Caco-2 (cell line): ENCODE results near the gene ANKMY1. TPM values are rescaled to one million over a fixed set of nuclear protein-coding genes. Genes with fewer than 3 reads are reported as not detected.

Source experiments
- BruUV-seq: library from RNA; stranded (reverse); fragments of 400-500 nt; replicated peaks from 2 replicates; lab custom pipeline; 2021; lab: Mats Ljungman, UMichigan
- CTCF ChIA-PET: fragments of 300-600 bp; sonication (Branson Sonifier 250); formaldehyde crosslinking; loops from one replicate; lab custom pipeline; 2022; ENCODE audit warnings: antibody characterized with exemption; lab: Charles Lee
- POLR2A ChIA-PET: fragments of 300-600 bp; sonication (Branson Sonifier 250); formaldehyde crosslinking; loops from one replicate; lab custom pipeline; 2022; ENCODE audit warnings: antibody characterized with exemption; lab: Charles Lee
- DNase-seq, 2 experiments: peaks; one replicate each; pipeline versions ENCODE4 v3.0.0 to v3.0.0-alpha.2; 2020 to 2022
- H3K27me3 ChIP-seq: replicated peaks from 2 replicates; pipeline ENCODE4 v1.6.0; 2011; ENCODE audit warnings: low read length; ENCODE audit not compliant: control insufficient read depth, insufficient read depth
- H3K36me3 ChIP-seq: 2 replicates; pipeline ENCODE4 v1.5.1; 2011; ENCODE audit warnings: low read length; ENCODE audit not compliant: control insufficient read depth, insufficient read depth
- H3K4me1 ChIP-seq: fragments of 250-450 bp; sonication (Bioruptor Pico); 2 replicates; pipeline ENCODE4 v1.5.1; 2020; ENCODE audit warnings: mild to moderate bottlenecking
- H3K4me3 ChIP-seq: 2 replicates; pipeline ENCODE4 v1.5.1; 2011; ENCODE audit warnings: low read depth, mild to moderate bottlenecking, control low read depth, low read length
- H3K9me3 ChIP-seq: fragments of 250-450 bp; sonication (Bioruptor Pico); 2 replicates; pipeline ENCODE4 v1.5.1; 2020; ENCODE audit warnings: mild to moderate bottlenecking, moderate library complexity
- H3K27ac Mint-ChIP-seq: one replicate; pipeline ENCODE4 v1.8.0; 2022; ENCODE audit warnings: mixed read lengths; ENCODE audit not compliant: unreplicated experiment
- H3K27me3 Mint-ChIP-seq: one replicate; pipeline ENCODE4 v1.8.0; 2022; ENCODE audit warnings: mixed read lengths; ENCODE audit not compliant: insufficient read depth, unreplicated experiment
- H3K36me3 Mint-ChIP-seq: one replicate; pipeline ENCODE4 v1.8.0; 2022; ENCODE audit warnings: mild to moderate bottlenecking, mixed read lengths; ENCODE audit not compliant: insufficient read depth, unreplicated experiment
- H3K4me1 Mint-ChIP-seq: one replicate; pipeline ENCODE4 v1.8.0; 2022; ENCODE audit warnings: low read depth, mixed read lengths; ENCODE audit not compliant: unreplicated experiment
- H3K4me3 Mint-ChIP-seq: one replicate; pipeline ENCODE4 v1.8.0; 2022; ENCODE audit warnings: mild to moderate bottlenecking, moderate library complexity, mixed read lengths; ENCODE audit not compliant: unreplicated experiment
- H3K9me3 Mint-ChIP-seq: one replicate; pipeline ENCODE4 v1.8.0; 2022; ENCODE audit warnings: mixed read lengths; ENCODE audit not compliant: unreplicated experiment
- intact Hi-C: fragments of 100-400 bp; cut with micrococcal nuclease; formaldehyde crosslinking; loops from one replicate; pipeline ENCODE4 v1.10.0; 2022; ENCODE audit not compliant: unreplicated experiment
- total RNA-seq: library from RNA; stranded (reverse); gene quantifications from 2 replicates; pipeline ENCODE4 v1.2.3, GENCODE V29; 2022
- TF ChIP-seq, protein P1 (sequence below), 2 experiments: fragments of 200-600 bp in 1 of 2; IDR thresholded peaks; 1 replicate in 1 of 2; 2 replicates in 1 of 2; pipeline versions ENCODE4 v1.5.1 to v1.8.0; 2011 to 2022; ENCODE audit warnings: antibody characterized with exemption in 1 of 2, control low read depth in 1 of 2, inconsistent platforms in 1 of 2, low read depth in 1 of 2, low read length in 1 of 2, mild to moderate bottlenecking in 1 of 2, moderate library complexity in 1 of 2; ENCODE audit not compliant: insufficient read depth in 1 of 2, severe bottlenecking in 1 of 2, unreplicated experiment in 1 of 2

The ANKMY1 gene
- total RNA-seq, 1 experiment from 2014 or later: 12.2 TPM

DNA sequence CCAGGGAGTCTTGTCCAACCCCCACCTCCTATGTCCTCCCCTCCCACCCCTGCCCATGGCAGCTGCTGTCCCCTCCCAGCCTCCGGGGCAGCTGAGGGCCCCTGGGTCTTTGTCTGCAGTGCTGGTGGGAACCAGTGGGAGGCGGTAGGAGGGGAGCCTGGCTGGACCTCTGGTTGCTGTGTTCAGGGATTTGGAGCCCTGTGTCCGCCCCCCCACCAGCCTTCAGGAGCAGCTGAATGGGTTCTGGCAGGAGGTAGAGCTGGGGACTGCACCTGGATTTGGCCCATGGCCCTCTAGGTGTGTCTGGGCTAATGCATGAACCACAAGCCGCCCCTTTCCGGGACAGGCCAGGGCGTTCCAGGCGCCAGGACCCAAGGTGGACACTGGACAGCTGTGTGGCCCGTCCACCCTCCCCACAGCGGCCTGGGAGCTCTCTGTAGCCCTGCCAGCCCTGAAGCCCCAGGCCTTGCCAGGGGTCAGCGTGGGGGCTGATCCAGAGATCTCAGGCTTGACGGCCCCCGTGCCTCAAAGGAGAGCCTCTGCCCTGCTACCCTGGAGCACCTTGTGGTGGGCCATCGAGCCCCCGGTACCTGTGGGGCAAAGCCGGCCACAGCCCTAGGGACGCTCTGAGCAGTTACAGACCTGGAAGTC lies 96.9 kb downstream of the ANKMY1 start:
- BruUV-seq: no TSS peak
- H3K9me3 Mint-ChIP-seq: no peaks in the 10 kb centered on the region
- ChIA-PET POLR2A (no interaction called here), CTCF (interaction anchor here (0.6 kb wide), 1 partner anchor 36 kb away, joined by 4 read pairs; no protein-coding TSS in a partner anchor)
- H3K4me1 Mint-ChIP-seq: no peaks in the 10 kb centered on the region
- Histone ChIP-seq H3K27me3 (no peaks in the 10 kb centered on the region), H3K36me3 (no peaks in the 10 kb centered on the region; the same call in none of the 2 replicates), H3K4me3 (no peak overlapping the region), H3K9me3 (no peaks in the 10 kb centered on the region), H3K4me1 (peaks cover 29% of the 10 kb centered on the region)
- intact Hi-C loops: no loop called here
- DNase-seq: no peak
- H3K27me3 Mint-ChIP-seq: no peaks in the 10 kb centered on the region
- TF ChIP-seq, protein P1, sequence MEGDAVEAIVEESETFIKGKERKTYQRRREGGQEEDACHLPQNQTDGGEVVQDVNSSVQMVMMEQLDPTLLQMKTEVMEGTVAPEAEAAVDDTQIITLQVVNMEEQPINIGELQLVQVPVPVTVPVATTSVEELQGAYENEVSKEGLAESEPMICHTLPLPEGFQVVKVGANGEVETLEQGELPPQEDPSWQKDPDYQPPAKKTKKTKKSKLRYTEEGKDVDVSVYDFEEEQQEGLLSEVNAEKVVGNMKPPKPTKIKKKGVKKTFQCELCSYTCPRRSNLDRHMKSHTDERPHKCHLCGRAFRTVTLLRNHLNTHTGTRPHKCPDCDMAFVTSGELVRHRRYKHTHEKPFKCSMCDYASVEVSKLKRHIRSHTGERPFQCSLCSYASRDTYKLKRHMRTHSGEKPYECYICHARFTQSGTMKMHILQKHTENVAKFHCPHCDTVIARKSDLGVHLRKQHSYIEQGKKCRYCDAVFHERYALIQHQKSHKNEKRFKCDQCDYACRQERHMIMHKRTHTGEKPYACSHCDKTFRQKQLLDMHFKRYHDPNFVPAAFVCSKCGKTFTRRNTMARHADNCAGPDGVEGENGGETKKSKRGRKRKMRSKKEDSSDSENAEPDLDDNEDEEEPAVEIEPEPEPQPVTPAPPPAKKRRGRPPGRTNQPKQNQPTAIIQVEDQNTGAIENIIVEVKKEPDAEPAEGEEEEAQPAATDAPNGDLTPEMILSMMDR (IDR thresholded peaks at IDR 0.05; ENCODE audit: insufficient read depth in 1 of 2, low read depth in 1 of 2, low read length in 1 of 2, severe bottlenecking in 1 of 2, unreplicated experiment in 1 of 2): no peak
- no peak overlapping the region for H3K27ac Mint-ChIP-seq
- no peak overlapping the region for H3K4me3 Mint-ChIP-seq
- peaks cover 6% of the 10 kb centered on the region for H3K36me3 Mint-ChIP-seq

DNA sequence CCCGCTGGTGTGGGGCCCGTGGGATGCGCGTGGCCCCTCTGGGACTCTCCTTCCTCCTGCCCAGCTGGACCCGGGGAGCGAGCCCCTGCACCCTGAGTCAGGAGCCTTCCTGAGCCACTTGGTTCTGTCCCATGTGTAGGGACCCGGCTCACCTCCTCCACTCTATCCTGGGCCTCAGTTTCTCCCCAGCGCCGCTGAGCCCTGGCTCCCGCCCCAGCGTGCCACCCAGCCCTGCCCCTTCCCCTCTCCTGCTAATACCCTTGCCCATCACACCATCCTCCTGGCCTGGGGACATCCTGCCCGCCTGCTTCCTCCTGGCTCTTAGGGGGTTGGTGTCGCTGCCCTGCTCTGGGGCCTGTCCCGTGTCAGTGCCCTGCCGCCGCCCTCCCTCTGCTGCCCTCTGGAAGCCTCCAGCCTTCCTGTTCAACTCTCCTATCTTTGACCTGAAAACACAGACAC lies 97.5 kb downstream of the ANKMY1 start:
- no peaks in the 10 kb centered on the region for H3K4me1 Mint-ChIP-seq
- TF ChIP-seq, protein P1 (IDR thresholded peaks at IDR 0.05; ENCODE audit: insufficient read depth in 1 of 2, low read depth in 1 of 2, low read length in 1 of 2, severe bottlenecking in 1 of 2, unreplicated experiment in 1 of 2): no peak
- Histone ChIP-seq H3K4me3 (no peak overlapping the region), H3K9me3 (no peaks in the 10 kb centered on the region), H3K4me1 (peaks cover 32% of the 10 kb centered on the region), H3K27me3 (no peaks in the 10 kb centered on the region), H3K36me3 (no peaks in the 10 kb centered on the region; the same call in none of the 2 replicates)
- DNase-seq: no peak
- H3K4me3 Mint-ChIP-seq: no peak overlapping the region
- POLR2A ChIA-PET: no interaction called here
- H3K9me3 Mint-ChIP-seq: no peaks in the 10 kb centered on the region
- peaks cover 6% of the 10 kb centered on the region for H3K36me3 Mint-ChIP-seq
- no peaks in the 10 kb centered on the region for H3K27me3 Mint-ChIP-seq
- intact Hi-C loops: no loop called here
- BruUV-seq: no TSS peak
- CTCF ChIA-PET: no interaction called here
- H3K27ac Mint-ChIP-seq: no peak overlapping the region

DNA sequence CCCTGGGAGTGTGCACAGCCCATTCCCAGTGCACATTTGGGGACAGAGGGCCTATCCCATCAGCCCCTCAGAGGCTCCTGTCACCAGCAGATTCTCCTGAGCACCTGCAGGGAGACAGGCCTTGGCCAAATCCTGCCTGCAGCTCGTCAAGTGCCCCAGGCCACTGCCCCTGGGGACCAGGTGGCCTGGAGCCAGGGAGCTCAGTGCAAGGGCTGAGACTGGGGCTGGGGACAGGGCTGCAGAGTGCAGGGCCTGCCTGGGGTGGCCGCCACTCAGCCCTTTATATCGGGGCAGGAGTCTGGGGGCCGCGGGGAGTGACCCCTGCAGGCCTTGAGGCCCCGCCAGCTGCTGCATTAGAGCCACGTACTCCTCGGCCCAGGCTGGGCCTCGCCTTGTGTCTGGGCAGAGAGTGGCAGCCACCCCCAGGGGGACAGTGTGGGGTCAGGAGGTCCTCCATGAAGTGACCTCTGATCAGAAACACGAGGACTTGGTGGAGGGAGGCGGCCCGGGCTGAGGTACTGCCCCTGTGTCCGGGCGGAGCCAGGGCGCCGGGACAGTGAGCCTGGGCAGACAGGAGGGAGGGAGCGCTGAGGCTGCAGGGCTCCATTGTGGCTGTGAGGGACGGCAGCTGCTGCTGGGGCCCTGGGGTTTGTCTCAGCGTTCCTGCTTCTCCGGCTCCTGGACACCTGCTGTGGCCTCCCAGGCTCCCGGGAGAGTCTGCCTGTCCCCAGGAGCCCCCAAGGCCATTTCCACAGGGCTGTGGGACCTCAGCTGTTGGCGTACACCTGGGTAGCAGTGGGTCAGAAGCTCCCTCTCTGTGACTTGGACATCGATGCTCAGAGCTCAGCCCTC lies 98.2 kb downstream of the ANKMY1 start:
- Histone ChIP-seq H3K36me3 (no peaks in the 10 kb centered on the region; the same call in none of the 2 replicates), H3K27me3 (no peaks in the 10 kb centered on the region), H3K4me3 (no peak overlapping the region), H3K4me1 (peaks cover 33% of the 10 kb centered on the region), H3K9me3 (no peaks in the 10 kb centered on the region)
- intact Hi-C loops: no loop called here
- Mint-ChIP-seq H3K27me3 (no peaks in the 10 kb centered on the region), H3K4me1 (no peaks in the 10 kb centered on the region), H3K27ac (no peak overlapping the region), H3K4me3 (no peak overlapping the region), H3K9me3 (no peaks in the 10 kb centered on the region), H3K36me3 (peaks cover 6% of the 10 kb centered on the region)
- POLR2A ChIA-PET: no interaction called here
- CTCF ChIA-PET: no interaction called here
- no TSS peak for BruUV-seq
- DNase-seq: no peak
- TF ChIP-seq, protein P1 (IDR thresholded peaks at IDR 0.05; ENCODE audit: insufficient read depth in 1 of 2, low read depth in 1 of 2, low read length in 1 of 2, severe bottlenecking in 1 of 2, unreplicated experiment in 1 of 2): no peak
